Femur (tissue), 1 donor: Measurements from ENCODE around the gene STYX.

Experiments used
- DNase-seq: peaks from one replicate; pipeline ENCODE4 v3.0.0-alpha.2; 2017

Gene STYX

GRCh38 chr14:52790756-52791222, 60.8 kb downstream of the STYX start:
- DNase-seq: no peak

DNA sequence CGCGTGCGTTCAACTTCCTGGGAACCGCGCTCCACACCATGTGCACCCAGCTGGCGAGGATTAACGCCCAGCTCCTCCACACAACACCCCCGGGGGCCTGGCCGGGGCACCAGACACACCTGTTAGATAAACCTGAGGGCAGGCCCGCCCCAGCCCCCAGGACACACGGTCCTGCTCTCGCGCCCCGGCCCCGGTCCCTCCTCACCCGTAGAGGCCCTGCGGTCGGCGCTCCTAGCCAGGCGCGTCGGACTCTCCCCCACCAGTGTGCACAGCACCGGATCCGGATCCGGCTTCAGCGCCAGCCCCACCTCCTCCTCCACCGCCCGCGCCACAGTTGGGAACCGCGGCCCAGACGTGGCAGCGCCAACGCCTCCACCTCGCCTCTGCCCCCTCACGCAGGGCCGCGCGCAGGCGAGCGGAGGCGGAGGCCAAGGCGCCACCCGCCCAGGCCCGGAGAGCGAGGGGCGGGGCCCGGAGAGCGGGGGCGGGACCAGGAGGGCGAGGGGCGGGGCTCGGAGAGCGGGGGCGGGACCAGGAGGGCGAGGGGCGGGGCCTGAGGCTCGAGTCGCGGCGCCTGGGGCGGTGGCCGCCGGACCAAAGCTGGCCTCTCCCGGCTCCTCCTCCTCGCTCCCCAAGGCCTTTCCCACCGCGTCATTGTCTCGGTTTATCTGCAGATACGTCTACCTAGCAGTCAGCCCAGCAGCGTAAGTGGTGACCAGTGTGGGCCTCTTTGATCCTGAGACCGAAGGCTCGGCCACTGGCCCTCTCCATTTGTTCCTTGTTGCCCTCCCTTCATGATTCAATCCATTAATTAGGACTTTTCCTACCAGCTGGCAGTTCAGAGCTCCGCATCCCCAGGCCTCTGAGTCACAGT, 61.5 kb downstream of the STYX start, which contains the start of gene GNPNAT1:
TSS of gene GNPNAT1 (minus strand) at position 385 of the 874 bp plus-strand sequence. CDS start 6,957 bp downstream, outside the sequence.
- DNase-seq: peak; percentile 90

- DNase-seq: no peak
Observed at GRCh38 chr14:52792097-52792415, 62.1 kb downstream of the STYX start.

DNA sequence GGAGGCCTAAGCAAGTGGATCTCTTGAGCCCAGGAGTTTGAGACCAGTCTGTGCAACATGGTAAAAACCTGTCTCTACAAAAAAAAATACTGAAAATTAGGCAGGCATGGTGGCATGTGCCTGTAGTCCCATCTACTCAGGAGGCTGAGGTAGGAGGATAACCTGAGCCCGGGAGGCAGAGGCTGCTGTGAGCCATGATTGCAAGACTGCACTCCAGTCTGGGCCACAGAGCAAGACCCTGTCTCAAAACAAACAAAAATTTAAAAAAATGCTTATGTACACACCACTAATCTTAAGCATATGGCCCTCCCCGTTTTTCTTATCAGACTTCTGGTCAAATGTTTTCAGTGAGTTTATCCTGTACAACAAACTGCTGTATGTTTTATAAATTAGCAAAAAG, 63.1 kb downstream of the STYX start:
- DNase-seq: no peak

DNA sequence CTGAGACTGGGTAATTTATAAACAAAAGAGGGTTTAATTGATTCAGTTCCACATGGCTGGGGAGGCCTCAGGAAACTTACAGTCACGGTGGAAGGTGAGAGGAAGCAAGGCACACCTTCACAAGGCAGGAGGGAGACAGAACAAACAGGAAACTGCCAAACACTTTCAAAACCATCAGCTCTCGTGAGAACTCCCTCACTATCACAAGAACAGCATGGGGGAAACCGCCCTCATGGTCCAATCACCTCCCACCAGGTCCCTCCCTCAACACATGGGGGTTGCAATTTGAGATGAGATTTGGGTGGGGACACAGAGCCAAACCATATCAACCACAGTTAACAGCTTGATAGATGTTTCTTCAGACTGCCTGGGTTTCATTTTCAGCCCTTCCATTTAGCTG, 67.7 kb downstream of the STYX start:
- no peak for DNase-seq

- no peak for DNase-seq
Observed at GRCh38 chr14:52798826-52799225, 68.9 kb downstream of the STYX start.

- peak; percentile 34 for DNase-seq
Observed at GRCh38 chr14:52801014-52801712, 71.2 kb downstream of the STYX start.

- DNase-seq: no peak
Observed at GRCh38 chr14:52802597-52802996, 72.6 kb downstream of the STYX start.

GRCh38 chr14:52806115-52806514, 76.1 kb downstream of the STYX start:
- no peak for DNase-seq

GRCh38 chr14:52808101-52808500, 78.1 kb downstream of the STYX start:
- no peak for DNase-seq

- DNase-seq: no peak
Observed at GRCh38 chr14:52821805-52822250, 91.9 kb downstream of the STYX start.

GRCh38 chr14:52824462-52824861, 94.5 kb downstream of the STYX start:
- no peak for DNase-seq
